Fibroblast of pulmonary artery (primary cell): Measurements from ENCODE around the gene MUC22.

ENCODE experiments used
- DNase-seq: peaks from one replicate; pipeline ENCODE4 v3.0.0-alpha.2; 2010; ENCODE audit warnings: low read depth
- H3K4me3 ChIP-seq: replicated peaks from 2 replicates; pipeline ENCODE4 v1.5.1; 2011; ENCODE audit warnings: low read depth, mild to moderate bottlenecking, control low read depth, low read length, moderate library complexity
- TF ChIP-seq, protein P1 (sequence below): IDR thresholded peaks from 2 replicates; pipeline ENCODE4 v1.5.1; 2011; ENCODE audit warnings: mild to moderate bottlenecking, control low read depth, low read length, inconsistent platforms; ENCODE audit errors: missing control alignments

The MUC22 gene

GRCh38 chr6:31076611-31077010 lies 66.3 kb downstream of the MUC22 start:
- DNase-seq: no peak
- TF ChIP-seq, protein P1, sequence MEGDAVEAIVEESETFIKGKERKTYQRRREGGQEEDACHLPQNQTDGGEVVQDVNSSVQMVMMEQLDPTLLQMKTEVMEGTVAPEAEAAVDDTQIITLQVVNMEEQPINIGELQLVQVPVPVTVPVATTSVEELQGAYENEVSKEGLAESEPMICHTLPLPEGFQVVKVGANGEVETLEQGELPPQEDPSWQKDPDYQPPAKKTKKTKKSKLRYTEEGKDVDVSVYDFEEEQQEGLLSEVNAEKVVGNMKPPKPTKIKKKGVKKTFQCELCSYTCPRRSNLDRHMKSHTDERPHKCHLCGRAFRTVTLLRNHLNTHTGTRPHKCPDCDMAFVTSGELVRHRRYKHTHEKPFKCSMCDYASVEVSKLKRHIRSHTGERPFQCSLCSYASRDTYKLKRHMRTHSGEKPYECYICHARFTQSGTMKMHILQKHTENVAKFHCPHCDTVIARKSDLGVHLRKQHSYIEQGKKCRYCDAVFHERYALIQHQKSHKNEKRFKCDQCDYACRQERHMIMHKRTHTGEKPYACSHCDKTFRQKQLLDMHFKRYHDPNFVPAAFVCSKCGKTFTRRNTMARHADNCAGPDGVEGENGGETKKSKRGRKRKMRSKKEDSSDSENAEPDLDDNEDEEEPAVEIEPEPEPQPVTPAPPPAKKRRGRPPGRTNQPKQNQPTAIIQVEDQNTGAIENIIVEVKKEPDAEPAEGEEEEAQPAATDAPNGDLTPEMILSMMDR: no peak
- no peak overlapping the region for H3K4me3 ChIP-seq

- TF ChIP-seq, protein P1: peak; percentile 83
- H3K4me3 ChIP-seq: no peak overlapping the region
- DNase-seq: peak; percentile 76
These were observed 69.5 kb downstream of the MUC22 start for GRCh38 chr6:31079656-31080261.

- H3K4me3 ChIP-seq: no peak overlapping the region
- TF ChIP-seq, protein P1: no peak
- DNase-seq: no peak
These were observed 71.6 kb downstream of the MUC22 start for GRCh38 chr6:31081872-31082271.

- TF ChIP-seq, protein P1: peak; percentile 50
- DNase-seq: peak; percentile 72
- H3K4me3 ChIP-seq: no peak overlapping the region
These were observed 73.6 kb downstream of the MUC22 start for GRCh38 chr6:31083742-31084354.
